T47D (cell line): ENCODE measurements around the gene CRKL.

ENCODE experiments used
- DNase-seq, 2 experiments: peaks; one replicate each; pipeline versions ENCODE4 v3.0.0 to v3.0.0-alpha.2; 2011 to 2012; ENCODE audit warnings: low read depth in 1 of 2, low spot score in 1 of 2
- JUND ChIP-seq: IDR thresholded peaks from 2 replicates; pipeline ENCODE4 v1.6.1; 2012; ENCODE audit warnings: low read depth
- in situ Hi-C: cut with HindIII; loops from 2 replicates; pipeline ENCODE4 v1.10.0; 2016; ENCODE audit warnings: low sequenced_read_pairs, low pct_unique_long_range_greater_than_20kb

CRKL gene

GRCh38 chr22:20953668-20954500 lies 36.7 kb downstream of the CRKL start:
- no peak for DNase-seq
- TF ChIP-seq JUND = no peak

GRCh38 chr22:20955548-20955947 lies 38.3 kb downstream of the CRKL start:
- DNase-seq = no peak
- no peak for TF ChIP-seq JUND
- in situ Hi-C loops = no loop called here

More at GRCh38 chr22:20953668-20954500, 36.7 kb downstream of the CRKL start:
- in situ Hi-C loops = no loop called here

- TF ChIP-seq JUND = 0 out of 2 replicates have a peak, but pooled peaks have one; percentile 2
- in situ Hi-C loops = no loop called here
- peak in 1 of 2 experiments; percentile 91 for DNase-seq
These were observed 39.3 kb downstream of the CRKL start for GRCh38 chr22:20956258-20957101.

- DNase-seq = no peak
- in situ Hi-C loops = no loop called here
These were observed 40.0 kb downstream of the CRKL start for GRCh38 chr22:20957102-20957682.

GRCh38 chr22:20957683-20958431 lies 40.6 kb downstream of the CRKL start:
- TF ChIP-seq JUND = no peak
- peak; percentile 64 to 77 for DNase-seq
- in situ Hi-C loops = no loop called here

More at GRCh38 chr22:20957102-20957682, 40.0 kb downstream of the CRKL start:
- TF ChIP-seq JUND = no peak

GRCh38 chr22:20959578-20960461 lies 42.6 kb downstream of the CRKL start:
- no peak for TF ChIP-seq JUND
- no peak for DNase-seq
- in situ Hi-C loops = no loop called here

- no peak for TF ChIP-seq JUND
- in situ Hi-C loops = no loop called here
These were observed 43.4 kb downstream of the CRKL start for GRCh38 chr22:20960609-20961008.

GRCh38 chr22:20962491-20962945 lies 45.3 kb downstream of the CRKL start:
- no peak for TF ChIP-seq JUND
- in situ Hi-C loops = no loop called here
- DNase-seq = no peak

More at GRCh38 chr22:20960609-20961008, 43.4 kb downstream of the CRKL start:
- no peak for DNase-seq

- no peak for DNase-seq
- in situ Hi-C loops = no loop called here
- no peak for TF ChIP-seq JUND
These were observed 46.2 kb downstream of the CRKL start for GRCh38 chr22:20963201-20964052.

- TF ChIP-seq JUND = no peak
- in situ Hi-C loops = no loop called here
- DNase-seq = no peak
These were observed 47.0 kb downstream of the CRKL start for GRCh38 chr22:20964090-20964798.
